Measurements from ENCODE around the gene ERBB3.

GRCh38 chr12:56137853-56138571, 58.0 kb downstream of the ERBB3 start:
- TF ChIP-seq CTCF (conservative IDR thresholded peaks at IDR 0.05; ENCODE audit: low read length) (no peak), EZH2phosphoT487 (IDR thresholded peaks at IDR 0.05; ENCODE audit: borderline replicate concordance, low read depth, low read length) (no peak)
